ELF-1 (cell line): ENCODE measurements around the gene NT5C3B.

Experiments
- DNase-seq: peaks from one replicate; pipeline ENCODE4 v3.0.0-alpha.2; 2016; ENCODE audit warnings: low read depth, low spot score

The NT5C3B gene

GRCh38 chr17:41810659-41811548 is 25.1 kb downstream of the NT5C3B start:
- DNase-seq = peak; percentile 48

GRCh38 chr17:41806685-41807445 is 29.2 kb downstream of the NT5C3B start:
- DNase-seq = no peak

- DNase-seq = peak; percentile 33
Measured at GRCh38 chr17:41803049-41804020, 32.7 kb downstream of the NT5C3B start.

GRCh38 chr17:41801374-41802271 is 34.4 kb downstream of the NT5C3B start:
- DNase-seq = peak; percentile 92

GRCh38 chr17:41800601-41801373 is 35.2 kb downstream of the NT5C3B start:
- DNase-seq = peak; percentile 98

- DNase-seq = no peak
Measured at GRCh38 chr17:41799366-41799765, 36.7 kb downstream of the NT5C3B start.

GRCh38 chr17:41797377-41797776 is 38.7 kb downstream of the NT5C3B start:
- no peak for DNase-seq

- peak; percentile 47 for DNase-seq
Measured at GRCh38 chr17:41796121-41796895, 39.7 kb downstream of the NT5C3B start.

GRCh38 chr17:41794540-41794975 is 41.5 kb downstream of the NT5C3B start:
- no peak for DNase-seq

- DNase-seq = peak; percentile 97
Measured at GRCh38 chr17:41793784-41794539, 42.1 kb downstream of the NT5C3B start.

GRCh38 chr17:41792845-41793783 is 42.9 kb downstream of the NT5C3B start:
- peak; percentile 92 for DNase-seq

GRCh38 chr17:41787021-41787418 is 49.0 kb downstream of the NT5C3B start:
- no peak for DNase-seq

- DNase-seq = peak; percentile 100
Measured at GRCh38 chr17:41786227-41787020, 49.6 kb downstream of the NT5C3B start, which contains the start of gene JUP. TSS of gene JUP (minus strand) at chr17:41786711. CDS start at chr17:41771854, 14,857 bp downstream.

- peak; percentile 70 for DNase-seq
Measured at GRCh38 chr17:41785859-41786226, 50.2 kb downstream of the NT5C3B start.

- peak; percentile 95 for DNase-seq
Measured at GRCh38 chr17:41785091-41785858, 50.8 kb downstream of the NT5C3B start.
